HT-29 (cell line): ENCODE results near the gene OR2A42. TPM values are rescaled to one million over a fixed set of nuclear protein-coding genes. Genes with fewer than 3 reads are reported as not detected.
"Not testable (repeated sequence)": the region's sequence is repeated elsewhere in the genome, so short reads cannot be mapped to it uniquely, and the experiment has no call there.

Experiments
- DNase-seq: peaks from one replicate; pipeline ENCODE4 v3.0.0-alpha.2; 2015; ENCODE audit warnings: low spot score
- total RNA-seq: library from RNA; depleted of rRNA; stranded (reverse); fragments of >200 nt; shearing (Covaris generic); gene quantifications from 2 replicates; pipeline ENCODE4 v1.2.3, GENCODE V29; 2014; rRNA removed

OR2A42 gene, protein sequence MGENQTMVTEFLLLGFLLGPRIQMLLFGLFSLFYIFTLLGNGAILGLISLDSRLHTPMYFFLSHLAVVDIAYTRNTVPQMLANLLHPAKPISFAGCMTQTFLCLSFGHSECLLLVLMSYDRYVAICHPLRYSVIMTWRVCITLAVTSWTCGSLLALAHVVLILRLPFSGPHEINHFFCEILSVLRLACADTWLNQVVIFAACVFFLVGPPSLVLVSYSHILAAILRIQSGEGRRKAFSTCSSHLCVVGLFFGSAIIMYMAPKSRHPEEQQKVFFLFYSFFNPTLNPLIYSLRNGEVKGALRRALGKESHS
- not detected in 2 replicates for total RNA-seq

- DNase-seq = not testable (repeated sequence)
Observed at GRCh38 chr7:144239365-144239764, at the start of gene OR2A42. Gene OR2A42, minus strand, starts transcription at chr7:144239605. Its CDS starts 6,762 bp downstream, at chr7:144232843.

DNA sequence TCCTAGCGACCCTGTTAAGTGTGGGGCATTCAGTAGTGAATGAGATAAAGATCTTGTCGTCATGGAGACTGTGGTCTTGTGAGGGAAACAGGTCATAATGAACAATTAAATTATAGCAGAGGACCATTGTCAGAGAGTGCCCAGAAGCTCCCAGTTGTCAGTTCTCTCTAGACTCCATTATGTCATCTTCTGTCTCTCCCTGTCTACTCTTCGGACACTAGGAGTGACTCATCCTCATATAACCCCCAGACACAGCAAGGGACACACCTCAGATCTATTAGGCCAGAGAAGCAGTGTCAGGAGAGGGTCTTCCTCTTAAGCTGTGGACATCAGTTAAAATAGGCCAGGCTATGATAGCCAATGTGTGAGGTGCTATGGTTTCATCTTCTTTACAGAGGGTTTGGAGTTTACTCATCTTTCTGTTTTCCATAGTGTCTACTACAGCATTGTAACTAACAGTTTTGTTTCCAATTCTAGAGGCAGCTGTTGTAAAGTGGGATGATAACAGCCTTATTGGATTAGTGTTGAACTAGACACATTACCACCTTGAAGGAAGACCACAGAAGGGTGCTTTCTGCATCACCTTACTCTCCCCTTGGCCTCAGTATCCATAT, 47.9 kb upstream of the OR2A42 start:
- not testable (repeated sequence) for DNase-seq

DNA sequence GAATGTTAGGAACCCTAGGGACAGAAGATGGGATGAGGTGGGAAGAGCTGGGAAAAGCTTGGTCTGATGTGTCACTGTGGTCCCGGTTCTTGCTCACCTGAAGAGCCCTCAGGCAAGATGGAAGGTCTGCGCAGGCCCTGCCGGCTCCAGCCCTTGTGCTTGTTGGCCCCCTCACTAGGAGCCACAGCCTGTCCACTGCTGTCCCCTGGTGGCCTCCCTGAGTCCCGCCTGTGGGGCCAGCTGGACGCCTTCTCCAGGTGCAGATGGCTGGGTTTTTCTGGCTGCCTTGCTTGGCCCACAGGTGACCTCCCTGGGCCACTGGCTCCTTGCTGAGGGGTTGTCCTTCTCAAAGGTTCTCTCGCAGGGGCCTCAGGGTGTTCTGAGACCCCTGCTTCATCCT, 44.3 kb upstream of the OR2A42 start:
- not testable (repeated sequence) for DNase-seq

DNA sequence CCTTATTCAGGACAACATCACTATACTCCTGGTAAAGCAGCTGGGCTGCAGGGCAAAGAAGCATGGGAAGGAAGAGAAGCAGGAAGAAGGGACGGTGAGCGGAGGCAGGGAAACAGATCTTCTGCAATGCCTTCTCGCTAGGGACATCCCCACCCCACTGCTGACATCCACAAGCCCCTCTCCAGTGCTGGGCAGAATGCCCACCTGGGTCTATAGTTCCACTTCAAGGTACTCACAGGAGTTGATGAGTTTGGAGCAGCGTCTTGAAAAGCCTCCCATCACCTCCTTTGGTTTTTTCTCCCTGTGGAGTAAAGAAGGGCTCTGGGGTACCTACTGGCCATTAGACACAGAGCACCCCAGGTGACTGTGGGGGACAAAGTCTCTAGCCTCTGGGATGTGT, 43.1 kb upstream of the OR2A42 start:
- DNase-seq = not testable (repeated sequence)

GRCh38 chr7:144281981-144282380, 42.6 kb upstream of the OR2A42 start:
- DNase-seq = not testable (repeated sequence)

DNA sequence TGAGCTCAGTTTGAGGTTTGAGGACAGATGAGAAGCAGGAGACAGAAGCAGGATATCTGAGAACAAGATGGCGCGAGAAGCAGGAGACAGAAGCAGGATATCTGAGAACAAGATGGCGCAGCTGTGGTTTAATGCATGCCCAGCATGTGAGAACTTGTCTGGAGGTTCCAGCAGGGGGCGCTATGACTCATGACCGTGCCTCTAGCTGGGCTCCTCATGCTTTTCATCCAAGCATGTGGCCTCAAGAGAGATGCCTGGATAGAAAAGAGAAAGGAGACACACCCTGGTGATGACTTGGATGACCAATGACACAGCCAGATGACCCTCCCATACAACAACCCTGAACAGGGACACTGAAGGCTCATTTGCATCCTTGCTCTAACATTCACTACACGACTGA, 40.6 kb upstream of the OR2A42 start:
- DNase-seq = not testable (repeated sequence)

GRCh38 chr7:144275281-144275680, 35.9 kb upstream of the OR2A42 start:
- not testable (repeated sequence) for DNase-seq

- not testable (repeated sequence) for DNase-seq
Observed at GRCh38 chr7:144269188-144269587, 29.8 kb upstream of the OR2A42 start, which contains the start of gene CTAGE8. Gene CTAGE8, minus strand, starts transcription at chr7:144269288. Its CDS starts 38 bp downstream, at chr7:144269250.

GRCh38 chr7:144264692-144265091, 25.3 kb upstream of the OR2A42 start, which contains the start of gene OR2A7:
Gene OR2A7, minus strand, starts transcription at chr7:144264792. Its CDS starts 5,164 bp downstream, at chr7:144259628.
- DNase-seq = not testable (repeated sequence)

DNA sequence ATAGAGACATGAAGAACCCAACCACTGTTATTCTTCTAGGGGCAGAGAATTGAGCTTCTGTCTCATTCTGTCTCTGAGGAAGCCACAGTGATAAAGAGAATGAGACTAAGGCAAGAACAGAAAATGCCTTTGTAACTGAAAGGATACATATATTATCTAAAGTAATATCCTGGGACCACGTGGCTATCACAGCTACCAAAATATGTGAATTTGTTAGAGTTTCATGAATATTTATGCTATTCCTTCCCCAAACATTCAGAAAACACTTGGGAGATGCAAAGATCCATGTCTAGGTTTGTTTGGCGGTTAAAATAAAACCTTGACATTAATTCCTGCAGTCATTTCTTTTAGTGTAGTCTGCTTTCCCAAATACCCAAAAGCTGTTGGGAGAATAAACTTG, 22.7 kb upstream of the OR2A42 start:
- DNase-seq = not testable (repeated sequence)

- DNase-seq = not testable (repeated sequence)
Observed at GRCh38 chr7:144259067-144259466, 19.7 kb upstream of the OR2A42 start.

DNA sequence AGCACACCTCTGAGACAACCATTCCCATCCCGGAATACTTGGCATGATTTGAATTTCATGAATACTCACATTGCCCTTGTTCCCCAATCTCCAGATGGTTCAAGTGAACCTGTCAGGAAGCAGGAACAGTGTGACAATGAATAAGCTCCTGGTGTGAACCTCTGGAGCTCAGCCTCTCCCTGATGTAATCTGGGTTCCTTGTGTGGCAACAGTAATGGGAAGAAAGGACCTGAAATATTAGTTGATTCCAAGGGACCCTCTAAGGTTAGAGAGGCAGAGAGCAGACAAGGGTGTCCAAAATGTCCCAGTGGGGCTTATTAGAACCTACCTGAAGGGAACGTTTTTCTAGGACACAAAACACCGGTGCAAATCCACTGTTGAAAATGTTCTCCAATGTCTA, 16.7 kb upstream of the OR2A42 start:
- DNase-seq = peak; percentile 0

DNA sequence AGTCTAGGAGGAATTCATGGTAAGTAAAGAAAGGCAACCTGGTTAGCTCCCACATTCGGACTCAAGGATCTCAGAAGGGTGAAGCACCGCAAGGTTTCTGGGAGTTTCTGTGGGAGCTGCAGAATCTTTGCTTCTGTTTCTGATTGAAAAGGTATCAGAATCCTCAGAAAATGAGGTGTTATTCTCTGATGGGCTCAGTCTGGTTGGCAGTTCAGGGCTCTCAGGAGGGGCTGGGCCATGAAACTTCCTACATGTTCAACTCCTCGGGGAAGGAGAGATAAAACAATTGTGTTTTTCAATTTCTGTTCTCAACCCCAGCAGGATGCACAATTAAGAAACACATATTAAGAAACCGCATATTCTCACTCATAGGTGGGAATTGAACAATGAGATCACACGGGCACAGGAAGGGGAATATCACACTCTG, 16.1 kb upstream of the OR2A42 start:
- DNase-seq = no peak

GRCh38 chr7:144252307-144252706, 12.9 kb upstream of the OR2A42 start:
- DNase-seq = not testable (repeated sequence)

DNA sequence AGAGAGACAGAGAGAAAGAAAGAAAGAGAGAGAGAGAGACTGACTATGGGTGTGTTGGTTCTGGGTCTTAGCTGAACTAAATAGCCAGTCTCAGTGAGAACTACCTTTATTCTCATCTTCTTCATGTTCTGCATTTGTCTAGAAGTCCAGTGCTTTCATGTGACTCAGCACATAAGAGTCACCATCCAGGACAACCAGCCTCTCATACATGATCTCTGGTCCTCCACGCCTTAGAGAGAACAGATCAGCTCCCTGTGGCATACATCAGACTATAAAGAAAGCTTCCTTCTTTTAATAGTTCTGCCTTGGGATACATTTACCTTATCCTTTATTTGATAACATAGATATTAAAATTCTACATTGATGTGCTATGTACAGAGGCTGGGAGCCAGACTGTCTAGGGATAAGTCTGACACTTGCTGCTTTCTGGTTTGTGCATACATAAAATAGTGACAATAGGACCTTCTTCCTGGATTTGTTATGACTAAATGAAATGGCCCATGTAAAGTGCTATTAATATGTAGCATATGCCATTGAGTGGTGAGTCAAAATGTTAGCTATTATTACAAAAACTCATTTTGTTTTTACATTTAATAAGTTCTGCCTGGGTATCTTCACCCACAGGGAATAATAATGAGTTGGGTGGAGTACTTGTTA, 8.4 kb upstream of the OR2A42 start:
- not testable (repeated sequence) for DNase-seq

DNA sequence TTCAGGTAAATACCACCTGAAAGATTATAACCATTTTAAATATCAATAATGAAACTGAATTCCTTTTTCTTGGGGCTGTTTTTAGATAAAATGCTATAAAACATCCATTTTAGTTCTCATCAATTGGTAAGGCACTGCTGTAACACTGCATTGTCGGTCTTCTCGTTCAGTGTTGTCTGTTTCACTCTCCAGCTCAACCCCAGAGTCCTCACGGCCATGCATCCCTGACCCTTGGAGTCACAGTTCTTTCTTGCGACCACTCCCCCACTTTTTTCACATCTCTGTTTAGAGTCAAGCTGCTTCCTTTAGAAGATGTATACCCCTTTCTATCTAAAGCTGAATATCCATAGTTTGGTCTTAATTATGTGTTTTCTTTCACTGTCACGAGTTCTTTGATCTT, 7.6 kb upstream of the OR2A42 start:
- DNase-seq = not testable (repeated sequence)

GRCh38 chr7:144245372-144245771, 6.0 kb upstream of the OR2A42 start:
- DNase-seq = not testable (repeated sequence)

GRCh38 chr7:144238530-144239082, 799 bp downstream of the OR2A42 start:
- not testable (repeated sequence) for DNase-seq

DNA sequence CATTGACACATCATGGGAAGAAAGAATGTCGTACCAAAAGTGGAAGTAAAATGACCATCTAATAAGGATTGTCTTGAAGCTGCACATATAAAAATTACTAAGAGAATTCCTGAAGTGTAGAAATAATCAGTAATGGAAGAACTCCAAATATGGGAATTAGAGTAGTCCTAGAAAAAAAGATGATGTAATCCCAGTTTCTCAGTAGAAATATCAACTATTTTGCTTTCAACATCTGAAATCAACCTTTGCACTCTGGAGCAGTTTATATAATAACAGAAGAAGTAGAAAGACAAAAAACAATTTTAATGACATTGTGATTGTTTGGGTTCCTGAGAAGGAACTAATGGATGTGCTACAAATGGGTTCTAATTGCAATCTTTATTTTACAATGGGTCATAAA, 6.4 kb downstream of the OR2A42 start:
- DNase-seq = not testable (repeated sequence)

DNA sequence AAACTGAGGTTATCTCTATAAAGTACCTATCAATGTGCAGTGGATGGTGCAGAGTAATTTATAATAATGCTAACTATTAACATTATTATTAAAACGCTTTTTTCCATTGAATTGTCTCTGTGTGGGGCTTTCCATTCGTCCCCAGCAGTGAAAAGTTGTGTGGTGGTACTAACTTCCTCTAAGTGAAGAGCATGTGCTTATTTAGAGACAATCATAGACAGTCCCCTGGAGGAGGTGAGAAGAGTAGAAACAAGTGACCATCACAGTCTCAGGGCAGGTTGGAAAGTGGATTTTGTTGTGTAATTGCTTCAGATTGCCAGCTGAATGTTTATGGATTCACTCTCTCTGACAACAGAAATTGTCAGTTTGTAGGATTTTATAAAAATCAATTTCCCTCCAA, 8.4 kb downstream of the OR2A42 start:
- not testable (repeated sequence) for DNase-seq

DNA sequence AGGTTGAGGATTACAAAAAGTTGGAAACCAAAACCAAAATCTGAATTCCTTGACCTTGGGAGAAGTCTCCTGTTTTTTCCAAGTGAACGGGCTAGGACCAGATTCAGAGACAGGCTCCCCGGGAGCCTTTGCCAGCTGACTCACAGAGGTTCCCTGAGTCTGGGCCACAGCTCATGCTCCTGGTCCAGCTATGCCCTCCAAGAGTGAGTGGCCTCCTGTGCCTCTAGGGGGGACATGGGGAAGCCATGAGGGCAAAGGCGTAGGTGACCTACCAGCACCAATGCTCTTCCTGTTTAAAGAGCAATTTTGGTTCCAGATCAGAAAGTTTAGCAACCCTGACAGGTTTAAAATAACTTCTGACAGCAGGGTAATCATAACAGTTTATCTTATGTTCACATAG, 10.6 kb downstream of the OR2A42 start:
- not testable (repeated sequence) for DNase-seq

- not testable (repeated sequence) for DNase-seq
Observed at GRCh38 chr7:144226866-144227265, 12.5 kb downstream of the OR2A42 start.
